Measurements from ENCODE around the gene CABP4.

CABP4 gene

GRCh38 chr11:67440229-67441097, 14.7 kb upstream of the CABP4 start:
- TF ChIP-seq CTCF (IDR thresholded peaks at IDR 0.05; ENCODE audit: low read depth, low read length, missing control alignments) = no peak
- no peak for DNase-seq (ENCODE audit: low read depth)
- in situ Hi-C loops (cut with HindIII; ENCODE audit: low sequenced_read_pairs) = no loop called here
- no peak overlapping the region for H3K4me3 ChIP-seq (ENCODE audit: low read depth, low read length)

GRCh38 chr11:67441098-67441563, 14.0 kb upstream of the CABP4 start:
- in situ Hi-C loops (cut with HindIII; ENCODE audit: low sequenced_read_pairs) = no loop called here
- no peak overlapping the region for H3K4me3 ChIP-seq (ENCODE audit: low read depth, low read length)
- TF ChIP-seq CTCF (IDR thresholded peaks at IDR 0.05; ENCODE audit: low read depth, low read length, missing control alignments) = no peak
- DNase-seq (ENCODE audit: low read depth) = no peak

- TF ChIP-seq CTCF (IDR thresholded peaks at IDR 0.05; ENCODE audit: low read depth, low read length, missing control alignments) = no peak
- no peak overlapping the region for H3K4me3 ChIP-seq (ENCODE audit: low read depth, low read length)
- in situ Hi-C loops (cut with HindIII; ENCODE audit: low sequenced_read_pairs) = no loop called here
- no peak for DNase-seq (ENCODE audit: low read depth)
Observed at GRCh38 chr11:67441731-67442351, 13.3 kb upstream of the CABP4 start.

GRCh38 chr11:67442504-67443404, 12.4 kb upstream of the CABP4 start:
- H3K4me3 ChIP-seq (ENCODE audit: low read depth, low read length) = peak overlapping the region; percentile 79
- in situ Hi-C loops (cut with HindIII; ENCODE audit: low sequenced_read_pairs) = no loop called here
- TF ChIP-seq CTCF (IDR thresholded peaks at IDR 0.05; ENCODE audit: low read depth, low read length, missing control alignments) = no peak
- DNase-seq (ENCODE audit: low read depth) = no peak

- no peak for TF ChIP-seq CTCF (IDR thresholded peaks at IDR 0.05; ENCODE audit: low read depth, low read length, missing control alignments)
- DNase-seq (ENCODE audit: low read depth) = no peak
- no peak overlapping the region for H3K4me3 ChIP-seq (ENCODE audit: low read depth, low read length)
- in situ Hi-C loops (cut with HindIII; ENCODE audit: low sequenced_read_pairs) = no loop called here
Observed at GRCh38 chr11:67445515-67445914, 9.6 kb upstream of the CABP4 start.

- in situ Hi-C loops (cut with HindIII; ENCODE audit: low sequenced_read_pairs) = no loop called here
- no peak for TF ChIP-seq CTCF (IDR thresholded peaks at IDR 0.05; ENCODE audit: low read depth, low read length, missing control alignments)
- no peak for DNase-seq (ENCODE audit: low read depth)
- H3K4me3 ChIP-seq (ENCODE audit: low read depth, low read length) = no peak overlapping the region
Observed at GRCh38 chr11:67448220-67448609, 6.9 kb upstream of the CABP4 start.

Measured in astrocyte of the cerebellum (primary cell).